HepG2 (cell line): Measurements from ENCODE around the gene USP10. TPM values are rescaled to one million over a fixed set of nuclear protein-coding genes. Genes with fewer than 3 reads are reported as not detected.

Source experiments
- ASH2L ChIP-seq: fragments of 300-600, 200-600 bp; sonication (generic); IDR thresholded peaks from 2 replicates; pipeline ENCODE4 v1.7.0; 2017; ENCODE audit warnings: low read depth, mild to moderate bottlenecking, moderate library complexity, mixed read lengths, low read length; ENCODE audit not compliant: insufficient read length
- CREM ChIP-seq, 2 experiments: sonication (generic) in 1 of 2; formaldehyde crosslinking in 1 of 2; IDR thresholded peaks; 2 replicates each; pipeline versions ENCODE4 v1.4.0 to v1.6.1; 2016 to 2020; ENCODE audit warnings: antibody characterized with exemption in 1 of 2, mild to moderate bottlenecking in 1 of 2, missing genetic modification reagents in 1 of 2
- EZH2 ChIP-seq: conservative IDR thresholded peaks from 2 replicates; pipeline ENCODE4 v1.6.1; 2012; ENCODE audit warnings: mild to moderate bottlenecking, low read depth, low read length, moderate library complexity
- KDM4B ChIP-seq: sonication (generic); formaldehyde crosslinking; IDR thresholded peaks from 2 replicates; pipeline ENCODE4 v1.4.0; 2020; ENCODE audit warnings: missing genetic modification reagents
- NFIB ChIP-seq: sonication (generic); formaldehyde crosslinking; IDR thresholded peaks from 2 replicates; pipeline ENCODE4 v1.9.0; 2021; ENCODE audit warnings: missing genetic modification reagents, mild to moderate bottlenecking, borderline replicate concordance
- NR2F2 ChIP-seq: IDR thresholded peaks from 2 replicates; pipeline ENCODE4 v1.6.1; 2012; ENCODE audit warnings: low read depth, inconsistent platforms, borderline replicate concordance
- PRMT3 ChIP-seq: sonication (generic); formaldehyde crosslinking; IDR thresholded peaks from 2 replicates; pipeline ENCODE4 v1.8.1; 2022; ENCODE audit warnings: low read depth, mild to moderate bottlenecking, moderate library complexity, missing genetic modification reagents, borderline replicate concordance
- SP5 ChIP-seq: IDR thresholded peaks from 2 replicates; pipeline ENCODE4 v1.6.1; 2016; ENCODE audit warnings: low read depth, borderline replicate concordance
- SYNCRIP ChIP-seq: fragments of 200-400 bp; formaldehyde crosslinking; IDR thresholded peaks from 2 replicates; pipeline ENCODE4 v1.6.1; 2018; ENCODE audit warnings: mild to moderate bottlenecking, low read depth, low read length; ENCODE audit not compliant: insufficient read depth
- U2AF1 ChIP-seq: fragments of 200-400 bp; formaldehyde crosslinking; optimal IDR thresholded peaks from 2 replicates; pipeline ENCODE3; 2017; ENCODE audit warnings: mild to moderate bottlenecking, low read depth, low read length
- WIZ ChIP-seq: sonication (generic); formaldehyde crosslinking; IDR thresholded peaks from 2 replicates; pipeline ENCODE4 v1.5.1; 2020; ENCODE audit warnings: mild to moderate bottlenecking, missing genetic modification reagents
- ZKSCAN8 ChIP-seq: IDR thresholded peaks from 2 replicates; pipeline ENCODE4 v1.6.1; 2016; ENCODE audit warnings: borderline replicate concordance, missing genetic modification reagents, missing compliant biosample characterization
- ZNF431 ChIP-seq: sonication (generic); formaldehyde crosslinking; IDR thresholded peaks from 2 replicates; pipeline ENCODE4 v1.9.0; 2022; ENCODE audit warnings: missing genetic modification reagents, low read depth, mild to moderate bottlenecking, borderline replicate concordance
- ZNF567 ChIP-seq: sonication (generic); formaldehyde crosslinking; IDR thresholded peaks from 2 replicates; pipeline ENCODE4 v1.8.1; 2023; ENCODE audit warnings: mild to moderate bottlenecking, missing genetic modification reagents, borderline replicate concordance
- ZNF577 ChIP-seq: sonication (generic); formaldehyde crosslinking; IDR thresholded peaks from 2 replicates; pipeline ENCODE4 v1.4.0; 2020; ENCODE audit warnings: mild to moderate bottlenecking, low read depth, missing genetic modification reagents, borderline replicate concordance
- ZNF713 ChIP-seq: sonication (generic); formaldehyde crosslinking; IDR thresholded peaks from 2 replicates; pipeline ENCODE4 v1.4.0; 2020; ENCODE audit warnings: mild to moderate bottlenecking, missing genetic modification reagents
- ZSCAN9 ChIP-seq: IDR thresholded peaks from 2 replicates; pipeline ENCODE4 v1.6.1; 2016; ENCODE audit warnings: borderline replicate concordance
- polyA plus RNA-seq, 8 experiments: library from polyadenylated mRNA; depleted of rRNA in 3 of 8; stranded (reverse) in 7 of 8; unstranded in 1 of 8; fragments of >200 nt; fragmentation: Illumina TruSeq in 4 of 8; extraction: Trizol in 4 of 8; gene quantifications; 2 replicates each; pipeline versions ENCODE4 v1.2.1 to v1.2.3, GENCODE V29; 2011 to 2016; ENCODE audit warnings: low read depth in 4 of 8, missing spikeins in 1 of 8, mixed read lengths in 1 of 8; ENCODE audit not compliant: insufficient read depth in 1 of 8
- total RNA-seq, 5 experiments: library from RNA; depleted of rRNA; stranded (reverse); fragments of >200 nt; fragmentation: Illumina TruSeq; extraction: Trizol; gene quantifications; 2 replicates each; pipeline ENCODE4 v1.2.3, GENCODE V29; 2016; ENCODE audit warnings: low read depth in 1 of 5
- TF ChIP-seq, protein P1 (sequence below): sonication (generic); formaldehyde crosslinking; IDR thresholded peaks from 2 replicates; pipeline ENCODE4 v1.5.0; 2020; ENCODE audit warnings: missing genetic modification reagents
- TF ChIP-seq, protein P2 (sequence below): sonication (generic); formaldehyde crosslinking; IDR thresholded peaks from 2 replicates; pipeline ENCODE4 v1.5.0; 2020; ENCODE audit warnings: missing genetic modification reagents, mild to moderate bottlenecking, borderline replicate concordance
- TF ChIP-seq, protein P3 (sequence below): sonication (generic); formaldehyde crosslinking; IDR thresholded peaks from 2 replicates; pipeline ENCODE4 v1.4.0; 2020; ENCODE audit warnings: missing genetic modification reagents, borderline replicate concordance
- TF ChIP-seq, protein P4 (sequence below): sonication (generic); formaldehyde crosslinking; IDR thresholded peaks from 2 replicates; pipeline ENCODE4 v1.5.0; 2020; ENCODE audit warnings: mild to moderate bottlenecking, missing genetic modification reagents, moderate library complexity

USP10 gene
- total and polyA plus RNA-seq, 2 of the 13 experiments (the other 11 are each of a cell fraction or from before 2014, with no cell fraction given): 79.1 to 122 TPM

DNA sequence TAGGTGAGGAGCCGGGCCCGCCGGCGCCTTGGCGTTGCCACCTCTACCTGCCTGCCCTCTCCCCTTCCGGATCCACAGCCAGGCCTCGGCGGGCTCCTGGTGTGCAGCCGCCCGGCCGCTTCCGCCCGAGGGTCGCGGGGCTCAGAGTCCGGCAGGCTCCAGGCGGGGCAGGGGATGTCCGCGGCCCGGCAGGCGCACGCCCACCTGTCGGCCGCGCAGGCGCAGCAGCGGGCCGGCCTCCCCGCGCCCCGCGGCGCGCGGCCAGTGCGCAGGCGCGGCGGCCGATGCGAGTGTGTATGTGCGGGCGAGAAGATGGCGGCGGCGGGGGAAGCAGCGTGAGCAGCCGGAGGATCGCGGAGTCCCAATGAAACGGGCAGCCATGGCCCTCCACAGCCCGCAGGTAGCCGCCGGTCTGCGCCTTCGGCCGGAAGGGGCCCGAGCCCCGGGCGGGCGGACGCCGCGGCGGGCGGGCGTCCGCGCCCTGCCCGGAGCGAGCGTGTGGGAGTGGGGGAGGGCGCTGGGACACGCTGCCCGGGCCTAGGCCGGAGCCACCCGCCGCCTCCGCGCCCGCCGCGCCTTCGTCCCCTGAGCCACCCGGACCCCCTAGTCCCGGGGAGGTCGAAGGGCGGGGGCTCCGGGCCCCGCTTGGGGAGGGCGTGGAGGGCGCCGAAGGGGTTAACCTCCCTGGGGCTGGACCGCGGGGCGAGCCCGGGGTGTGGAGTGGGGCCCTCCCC lies at the start of gene USP10 (continued):
- TF ChIP-seq, protein P1, sequence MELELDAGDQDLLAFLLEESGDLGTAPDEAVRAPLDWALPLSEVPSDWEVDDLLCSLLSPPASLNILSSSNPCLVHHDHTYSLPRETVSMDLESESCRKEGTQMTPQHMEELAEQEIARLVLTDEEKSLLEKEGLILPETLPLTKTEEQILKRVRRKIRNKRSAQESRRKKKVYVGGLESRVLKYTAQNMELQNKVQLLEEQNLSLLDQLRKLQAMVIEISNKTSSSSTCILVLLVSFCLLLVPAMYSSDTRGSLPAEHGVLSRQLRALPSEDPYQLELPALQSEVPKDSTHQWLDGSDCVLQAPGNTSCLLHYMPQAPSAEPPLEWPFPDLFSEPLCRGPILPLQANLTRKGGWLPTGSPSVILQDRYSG (CRISPR knock-in tag): no peak
- TF ChIP-seq WIZ (CRISPR knock-in tag) (no peak), EZH2 (no peak), ZNF577 (no peak), U2AF1 (peak; percentile 89), ZSCAN9 (CRISPR knock-in tag) (peak; percentile 85; the same call in 1 of the 2 replicates), ZKSCAN8 (no peak), NR2F2 (0 out of 2 replicates have a peak, but pooled peaks have one; percentile 26), SP5 (CRISPR knock-in tag) (no peak), ZNF567 (CRISPR knock-in tag) (no peak), SYNCRIP (no peak), CREM (IDR thresholded peaks at IDR 0.05) (no peak), CREM (CRISPR knock-in tag; IDR thresholded peaks at IDR 0.05) (no peak), ASH2L (peak; percentile 74), ZNF431 (CRISPR knock-in tag) (no peak; the same call in 1 of the 2 replicates), KDM4B (no peak), NFIB (CRISPR knock-in tag) (no peak), ZNF713 (CRISPR knock-in tag) (no peak), PRMT3 (CRISPR knock-in tag) (no peak)
- TF ChIP-seq, protein P2, sequence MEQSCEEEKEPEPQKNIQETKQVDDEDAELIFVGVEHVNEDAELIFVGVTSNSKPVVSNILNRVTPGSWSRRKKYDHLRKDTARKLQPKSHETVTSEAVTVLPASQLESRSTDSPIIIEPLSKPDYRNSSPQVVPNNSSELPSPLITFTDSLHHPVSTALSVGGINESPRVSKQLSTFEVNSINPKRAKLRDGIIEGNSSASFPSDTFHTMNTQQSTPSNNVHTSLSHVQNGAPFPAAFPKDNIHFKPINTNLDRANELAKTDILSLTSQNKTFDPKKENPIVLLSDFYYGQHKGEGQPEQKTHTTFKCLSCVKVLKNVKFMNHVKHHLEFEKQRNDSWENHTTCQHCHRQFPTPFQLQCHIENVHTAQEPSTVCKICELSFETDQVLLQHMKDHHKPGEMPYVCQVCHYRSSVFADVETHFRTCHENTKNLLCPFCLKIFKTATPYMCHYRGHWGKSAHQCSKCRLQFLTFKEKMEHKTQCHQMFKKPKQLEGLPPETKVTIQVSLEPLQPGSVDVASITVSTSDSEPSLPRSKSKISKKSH (CRISPR knock-in tag): no peak
- TF ChIP-seq, protein P3, sequence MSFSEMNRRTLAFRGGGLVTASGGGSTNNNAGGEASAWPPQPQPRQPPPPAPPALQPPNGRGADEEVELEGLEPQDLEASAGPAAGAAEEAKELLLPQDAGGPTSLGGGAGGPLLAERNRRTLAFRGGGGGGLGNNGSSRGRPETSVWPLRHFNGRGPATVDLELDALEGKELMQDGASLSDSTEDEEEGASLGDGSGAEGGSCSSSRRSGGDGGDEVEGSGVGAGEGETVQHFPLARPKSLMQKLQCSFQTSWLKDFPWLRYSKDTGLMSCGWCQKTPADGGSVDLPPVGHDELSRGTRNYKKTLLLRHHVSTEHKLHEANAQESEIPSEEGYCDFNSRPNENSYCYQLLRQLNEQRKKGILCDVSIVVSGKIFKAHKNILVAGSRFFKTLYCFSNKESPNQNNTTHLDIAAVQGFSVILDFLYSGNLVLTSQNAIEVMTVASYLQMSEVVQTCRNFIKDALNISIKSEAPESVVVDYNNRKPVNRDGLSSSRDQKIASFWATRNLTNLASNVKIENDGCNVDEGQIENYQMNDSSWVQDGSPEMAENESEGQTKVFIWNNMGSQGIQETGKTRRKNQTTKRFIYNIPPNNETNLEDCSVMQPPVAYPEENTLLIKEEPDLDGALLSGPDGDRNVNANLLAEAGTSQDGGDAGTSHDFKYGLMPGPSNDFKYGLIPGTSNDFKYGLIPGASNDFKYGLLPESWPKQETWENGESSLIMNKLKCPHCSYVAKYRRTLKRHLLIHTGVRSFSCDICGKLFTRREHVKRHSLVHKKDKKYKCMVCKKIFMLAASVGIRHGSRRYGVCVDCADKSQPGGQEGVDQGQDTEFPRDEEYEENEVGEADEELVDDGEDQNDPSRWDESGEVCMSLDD (CRISPR knock-in tag): peak; percentile 40; the same call in 1 of the 2 replicates
- TF ChIP-seq, protein P4, sequence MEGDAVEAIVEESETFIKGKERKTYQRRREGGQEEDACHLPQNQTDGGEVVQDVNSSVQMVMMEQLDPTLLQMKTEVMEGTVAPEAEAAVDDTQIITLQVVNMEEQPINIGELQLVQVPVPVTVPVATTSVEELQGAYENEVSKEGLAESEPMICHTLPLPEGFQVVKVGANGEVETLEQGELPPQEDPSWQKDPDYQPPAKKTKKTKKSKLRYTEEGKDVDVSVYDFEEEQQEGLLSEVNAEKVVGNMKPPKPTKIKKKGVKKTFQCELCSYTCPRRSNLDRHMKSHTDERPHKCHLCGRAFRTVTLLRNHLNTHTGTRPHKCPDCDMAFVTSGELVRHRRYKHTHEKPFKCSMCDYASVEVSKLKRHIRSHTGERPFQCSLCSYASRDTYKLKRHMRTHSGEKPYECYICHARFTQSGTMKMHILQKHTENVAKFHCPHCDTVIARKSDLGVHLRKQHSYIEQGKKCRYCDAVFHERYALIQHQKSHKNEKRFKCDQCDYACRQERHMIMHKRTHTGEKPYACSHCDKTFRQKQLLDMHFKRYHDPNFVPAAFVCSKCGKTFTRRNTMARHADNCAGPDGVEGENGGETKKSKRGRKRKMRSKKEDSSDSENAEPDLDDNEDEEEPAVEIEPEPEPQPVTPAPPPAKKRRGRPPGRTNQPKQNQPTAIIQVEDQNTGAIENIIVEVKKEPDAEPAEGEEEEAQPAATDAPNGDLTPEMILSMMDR: peak; percentile 10; the same call in 1 of the 2 replicates
